HG03439 (cell line): Measurements from ENCODE around the gene CFAP299.

ENCODE experiments used
- ATAC-seq: cut with Tn5 transposase; IDR thresholded peaks from one replicate; pipeline ENCODE4 v1.9.1; 2021; ENCODE audit warnings: mild to moderate bottlenecking, moderate library complexity; ENCODE audit not compliant: unreplicated experiment

CFAP299 gene

DNA sequence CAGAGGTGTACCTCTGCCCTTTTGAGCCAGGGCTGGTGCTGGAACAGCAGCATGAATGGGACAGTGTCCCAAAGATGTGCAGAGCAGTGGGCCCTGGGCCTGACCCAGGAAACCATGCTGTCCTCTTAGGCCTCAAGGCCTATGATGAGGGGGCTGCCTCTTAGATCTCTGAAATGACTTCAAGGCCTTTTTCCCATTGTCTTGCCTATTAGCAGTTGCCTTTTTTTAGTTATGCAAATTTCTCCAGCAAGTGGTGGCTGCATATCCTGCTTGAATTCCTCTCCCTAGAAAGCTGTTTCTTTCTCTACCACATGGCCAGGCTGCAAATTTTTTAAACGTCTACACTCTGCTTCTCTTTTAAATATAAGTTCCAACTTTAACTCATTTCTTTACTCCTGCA lies 160.3 kb downstream of the CFAP299 start:
- ATAC-seq = no peak

DNA sequence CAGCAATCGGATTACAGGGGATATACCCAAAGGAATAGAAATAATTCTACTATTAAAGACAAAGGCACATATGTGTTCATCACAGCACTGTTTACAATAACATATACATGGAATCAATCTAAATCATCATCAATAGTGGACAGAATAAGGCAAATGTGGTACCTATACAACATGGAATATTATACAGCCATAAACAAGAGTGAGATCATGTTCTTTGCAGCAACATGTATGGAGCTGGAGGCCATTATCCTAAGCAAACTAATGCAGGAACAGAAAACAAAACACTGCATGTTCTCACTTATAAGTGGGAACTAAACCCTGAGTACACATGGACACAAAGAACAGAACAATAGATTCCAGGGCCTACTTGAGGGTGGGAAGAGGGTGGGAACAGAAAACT lies 163.2 kb downstream of the CFAP299 start:
- no peak for ATAC-seq

DNA sequence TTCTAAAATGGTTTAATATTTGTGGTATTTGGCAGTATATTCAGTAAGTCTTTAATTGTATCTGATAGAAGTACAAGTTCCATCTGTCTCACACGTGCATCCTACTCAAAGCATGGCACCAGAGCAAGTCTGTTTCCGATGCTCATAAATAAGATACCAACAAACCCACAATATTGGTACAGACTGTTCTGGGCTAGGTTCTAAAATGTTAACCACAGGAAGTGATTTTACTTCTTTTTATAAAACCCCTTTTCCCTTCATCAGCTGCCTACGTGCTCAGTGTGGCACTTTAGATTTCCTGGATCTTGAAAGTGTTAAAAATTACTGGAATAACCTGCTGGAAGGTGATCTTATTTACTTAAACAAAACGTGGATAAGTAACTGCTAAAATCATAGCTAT lies 165.1 kb downstream of the CFAP299 start:
- ATAC-seq = no peak

DNA sequence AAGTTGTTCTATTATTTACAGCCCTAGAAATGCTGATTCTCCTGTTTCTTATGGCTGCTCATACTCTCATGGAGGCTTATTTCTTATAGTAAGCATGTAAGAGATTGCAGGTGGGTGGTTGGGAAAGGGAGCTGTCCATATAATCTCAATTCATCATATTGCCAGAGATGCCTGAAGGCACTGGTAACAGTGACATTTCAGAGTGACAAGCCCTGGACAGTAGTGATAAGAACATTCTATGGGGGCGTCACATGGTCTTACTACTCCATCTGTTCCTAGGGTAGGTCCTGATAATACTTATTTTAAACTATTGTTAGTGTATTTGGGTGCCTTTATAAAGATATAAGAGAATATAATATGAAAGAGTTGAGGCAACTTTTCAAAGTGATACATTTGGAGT lies 171.5 kb downstream of the CFAP299 start:
- ATAC-seq = no peak

DNA sequence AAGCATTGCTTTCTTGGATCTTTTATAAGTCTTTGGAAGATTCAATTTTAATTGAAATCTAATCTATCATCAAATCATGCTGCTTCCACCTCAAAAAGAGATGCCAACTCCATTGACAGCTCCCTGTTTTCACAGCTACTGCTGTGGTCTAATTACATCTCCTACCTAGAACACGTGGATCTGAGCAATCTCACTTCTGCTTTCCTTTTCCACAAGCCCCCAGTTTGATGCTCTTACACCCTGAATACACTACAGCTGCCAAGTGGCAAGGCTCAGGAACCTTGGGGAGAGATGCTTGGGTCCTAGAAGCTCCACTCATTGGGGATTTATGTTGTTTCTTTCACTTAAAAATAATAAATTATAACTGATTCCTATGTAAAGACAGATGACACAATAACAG lies 172.0 kb downstream of the CFAP299 start:
- ATAC-seq = no peak

DNA sequence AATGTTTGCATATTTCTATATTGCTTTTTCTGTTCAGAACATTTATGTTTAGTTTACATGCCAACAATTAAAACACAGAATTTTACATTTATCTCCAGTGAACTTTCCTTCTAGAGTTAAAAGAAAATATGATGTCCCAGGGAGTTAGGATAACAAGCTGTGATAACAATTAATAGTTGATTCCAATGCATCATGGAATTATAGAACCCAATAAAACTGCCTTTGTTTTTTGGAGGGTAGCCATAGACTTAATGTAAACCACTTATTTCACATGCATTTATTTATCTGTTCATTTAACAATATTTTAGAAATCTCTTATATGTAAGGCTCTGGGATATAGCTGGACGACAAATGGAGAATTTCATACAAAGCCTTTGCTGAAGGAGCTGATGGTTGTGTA lies 180.0 kb downstream of the CFAP299 start:
- no peak for ATAC-seq

DNA sequence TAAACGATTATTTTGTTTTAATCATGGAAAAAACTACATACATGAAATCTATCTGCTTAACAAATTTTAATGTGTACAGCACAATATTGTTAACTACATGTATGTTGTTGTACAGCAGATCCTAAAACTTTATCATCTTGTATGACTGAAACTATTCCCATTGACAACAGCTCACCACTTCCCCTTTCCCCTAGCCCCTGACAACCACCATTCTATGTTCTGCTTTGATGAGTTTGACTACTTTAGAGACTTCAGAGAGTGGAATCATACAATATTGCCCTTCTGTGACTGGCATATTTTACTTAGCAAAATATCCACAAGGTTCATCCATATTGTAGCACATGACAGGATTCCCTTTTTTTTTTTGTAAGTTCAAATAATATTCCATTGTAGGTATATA lies 185.9 kb downstream of the CFAP299 start:
- ATAC-seq = no peak

DNA sequence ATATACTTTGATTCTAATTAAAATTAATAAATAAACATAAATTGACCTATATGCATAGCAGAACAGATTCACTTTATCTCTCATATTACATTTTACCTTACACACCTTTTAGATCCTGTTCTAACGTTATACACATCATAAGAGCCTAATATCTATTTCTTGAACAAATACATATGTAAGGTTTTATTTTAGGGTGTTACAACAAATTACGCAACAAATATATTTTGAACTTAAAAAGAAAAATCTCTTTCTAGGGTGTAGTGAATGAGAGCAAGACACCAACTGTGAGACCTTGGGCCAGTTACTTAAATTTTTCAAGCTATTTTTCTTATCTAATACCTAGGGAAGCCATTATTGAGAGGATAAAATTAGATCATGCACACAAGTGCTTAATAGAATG lies 191.2 kb downstream of the CFAP299 start:
- ATAC-seq = no peak

DNA sequence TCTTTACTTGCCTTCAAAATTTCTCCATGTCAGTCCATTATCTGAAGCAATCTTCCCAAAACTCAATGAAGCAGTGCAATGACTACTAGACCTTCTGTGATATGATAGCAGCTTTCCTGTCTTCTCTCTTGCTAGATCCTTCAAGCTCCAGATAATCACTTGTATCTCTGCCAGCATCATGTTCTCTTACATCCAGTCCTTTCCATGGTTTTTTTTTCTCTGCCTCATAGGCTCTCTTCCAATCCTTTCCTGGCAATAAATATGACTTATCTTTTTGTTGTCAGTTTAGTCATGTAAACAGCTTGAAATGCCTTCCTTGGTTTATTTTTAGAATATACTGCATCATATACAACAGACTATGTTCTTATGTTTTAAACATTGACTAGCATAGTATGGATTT lies 193.5 kb downstream of the CFAP299 start:
- ATAC-seq = no peak

DNA sequence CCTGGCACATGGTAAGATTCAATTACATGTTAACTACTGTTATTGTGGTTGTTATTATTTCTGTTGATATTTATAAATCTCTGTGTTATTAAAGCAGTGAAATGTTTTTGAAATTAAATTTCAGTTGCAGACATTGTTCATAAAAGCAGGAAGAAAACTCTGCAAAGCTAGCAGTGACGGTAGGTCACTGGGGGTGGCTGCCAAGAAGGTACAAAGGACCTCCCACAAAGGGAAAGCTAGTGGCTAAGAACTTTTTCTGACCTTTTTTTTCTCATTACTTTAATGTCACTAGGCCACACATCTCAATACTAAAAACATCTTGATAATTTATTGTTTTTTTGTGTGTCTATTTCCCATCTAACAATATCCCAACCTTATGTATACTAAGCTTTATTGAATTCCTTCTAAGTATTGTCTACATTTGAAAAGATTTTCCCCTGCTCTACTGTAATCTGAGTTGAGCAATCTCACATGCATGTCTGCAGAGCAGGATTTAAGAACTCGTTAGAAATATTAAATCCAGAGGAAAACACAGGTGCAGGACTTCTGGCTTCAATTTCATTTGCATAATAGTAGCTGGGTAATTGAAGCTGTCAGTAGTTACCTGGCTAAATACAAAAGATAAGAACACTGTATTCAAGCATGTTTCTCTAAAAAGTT lies 197.3 kb downstream of the CFAP299 start:
- no peak for ATAC-seq

DNA sequence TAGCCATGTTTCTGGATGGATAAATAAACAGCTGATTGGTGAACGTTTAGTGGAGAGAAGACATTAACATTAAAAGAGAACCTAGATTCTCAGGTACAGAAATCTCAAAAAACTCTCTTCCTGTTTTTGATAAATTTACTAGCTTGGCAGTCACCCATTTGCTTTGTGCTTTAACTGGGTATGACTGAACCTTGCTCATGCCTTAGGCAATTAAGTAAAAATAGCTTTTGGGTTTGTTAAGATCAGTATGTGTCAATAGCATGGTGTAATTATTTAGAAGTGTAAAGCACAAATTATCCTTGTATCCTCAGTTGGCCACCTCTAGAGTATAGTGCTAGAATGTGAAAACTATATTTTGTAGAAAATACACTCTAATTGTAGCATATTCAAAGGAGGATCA lies 200.0 kb downstream of the CFAP299 start:
- no peak for ATAC-seq

DNA sequence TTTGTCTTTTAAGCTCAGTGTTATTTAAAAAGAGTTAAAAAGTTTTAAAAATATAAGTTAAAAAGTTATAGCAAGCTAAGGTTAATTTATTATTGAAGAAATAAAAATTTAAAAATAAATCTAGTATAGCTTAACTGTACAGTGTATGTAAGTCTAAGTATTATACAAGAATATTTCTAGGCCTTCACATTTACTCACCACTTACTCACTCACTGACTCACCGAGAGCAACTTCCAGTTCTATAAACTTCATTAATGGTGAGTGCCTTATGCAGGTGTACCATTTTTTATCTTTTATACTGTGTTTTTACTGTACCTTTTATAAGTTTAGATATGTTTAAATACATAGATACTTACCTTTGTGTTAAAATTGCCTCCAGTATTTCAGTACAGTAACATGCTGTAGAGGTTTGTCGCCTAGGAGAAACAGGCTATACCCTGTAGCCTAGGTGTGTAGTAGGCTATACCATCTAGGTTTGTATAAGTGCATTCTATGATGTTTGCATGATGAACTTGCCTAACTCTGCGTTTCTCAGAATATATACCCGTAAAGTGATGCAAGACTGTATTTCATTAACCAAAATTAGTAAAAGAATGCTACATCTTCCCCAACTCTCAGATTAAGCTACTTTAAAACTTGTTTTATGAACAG lies 202.9 kb downstream of the CFAP299 start:
- ATAC-seq = no peak

DNA sequence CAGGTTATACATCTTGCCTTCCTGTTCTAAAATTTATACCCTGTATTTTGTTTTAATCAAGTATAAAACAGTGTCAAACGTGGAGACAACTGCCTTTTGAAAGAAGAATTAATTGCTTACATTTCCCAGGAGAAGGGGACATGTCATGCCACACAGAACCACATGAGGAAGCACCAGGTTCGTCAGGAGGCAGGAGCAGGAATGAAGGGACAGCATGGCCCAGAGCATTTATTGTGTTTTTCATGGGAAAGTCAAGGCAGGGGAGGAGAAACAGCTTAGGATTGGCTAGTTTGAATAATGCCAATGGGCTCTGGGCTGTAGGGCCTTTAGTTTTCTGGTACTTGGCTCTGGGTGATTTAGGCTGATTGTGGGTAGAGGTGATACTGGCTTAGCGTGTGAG lies 203.7 kb downstream of the CFAP299 start:
- no peak for ATAC-seq

DNA sequence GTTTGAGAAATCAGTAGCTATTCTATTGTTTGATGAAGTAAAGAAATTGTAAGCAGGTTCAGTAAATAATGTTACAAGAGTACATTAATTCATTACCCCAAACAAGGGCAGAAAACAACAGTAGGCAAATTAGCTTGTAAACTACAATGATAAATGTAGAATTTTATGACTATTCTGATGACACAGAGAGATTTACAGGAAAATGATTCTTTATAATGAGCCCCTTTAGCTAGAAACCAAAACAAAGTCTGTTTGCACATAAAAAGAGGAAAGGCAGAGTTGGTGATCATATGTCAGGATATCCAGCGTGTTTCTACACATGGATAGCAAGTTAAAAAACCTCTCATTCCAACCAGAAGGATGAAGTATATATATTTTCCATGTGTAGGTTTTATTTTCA lies 204.8 kb downstream of the CFAP299 start:
- no peak for ATAC-seq

DNA sequence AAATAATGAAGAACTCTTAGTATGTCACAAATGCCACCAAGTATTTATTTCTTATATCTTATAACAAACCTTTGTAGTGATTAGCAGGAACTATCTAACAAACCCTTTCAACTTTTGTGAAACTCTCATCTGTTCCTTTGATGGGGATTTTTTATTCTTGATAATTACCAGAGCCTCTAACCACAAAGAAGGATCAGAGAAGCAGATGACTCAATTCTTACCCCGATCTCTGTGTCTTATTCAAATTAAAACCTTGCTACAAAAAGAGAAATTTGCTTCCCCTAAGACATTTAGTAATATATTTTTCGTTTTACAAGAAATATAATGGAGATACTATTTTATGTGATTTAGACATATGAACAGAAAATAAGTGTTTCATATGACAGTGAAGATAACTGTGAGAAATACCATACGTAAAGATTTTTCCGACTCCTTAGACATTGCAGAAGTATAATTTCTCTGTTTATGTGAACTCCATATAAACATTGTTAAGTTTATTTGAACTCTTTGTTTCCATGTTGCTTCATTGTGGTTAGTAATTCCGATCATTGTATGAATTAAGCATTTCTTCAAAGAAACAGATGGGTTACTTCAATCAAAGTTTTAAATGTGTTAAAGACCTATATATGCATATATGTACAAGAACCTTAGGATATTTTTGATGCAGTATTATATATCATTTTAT lies 205.4 kb downstream of the CFAP299 start:
- ATAC-seq = peak; percentile 93

DNA sequence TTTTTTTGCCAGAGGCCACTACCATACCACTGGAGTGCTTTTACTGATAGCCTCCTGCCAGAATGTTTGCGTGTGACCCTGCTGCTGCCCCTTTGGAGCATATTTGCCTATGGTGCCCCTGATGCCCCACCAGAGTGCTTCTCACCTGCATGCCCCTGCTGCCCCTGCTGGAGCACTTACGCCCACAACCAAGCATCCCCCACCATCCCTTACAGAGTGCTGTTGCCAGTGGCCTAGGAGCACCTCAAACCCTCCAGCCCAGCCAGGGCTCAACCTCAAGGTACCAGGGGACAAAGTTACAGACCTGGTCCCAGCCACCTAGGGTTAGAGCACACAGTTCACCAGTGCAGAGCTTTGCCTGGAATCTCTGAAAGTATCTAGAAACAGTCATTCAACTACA lies 207.2 kb downstream of the CFAP299 start:
- no peak for ATAC-seq

DNA sequence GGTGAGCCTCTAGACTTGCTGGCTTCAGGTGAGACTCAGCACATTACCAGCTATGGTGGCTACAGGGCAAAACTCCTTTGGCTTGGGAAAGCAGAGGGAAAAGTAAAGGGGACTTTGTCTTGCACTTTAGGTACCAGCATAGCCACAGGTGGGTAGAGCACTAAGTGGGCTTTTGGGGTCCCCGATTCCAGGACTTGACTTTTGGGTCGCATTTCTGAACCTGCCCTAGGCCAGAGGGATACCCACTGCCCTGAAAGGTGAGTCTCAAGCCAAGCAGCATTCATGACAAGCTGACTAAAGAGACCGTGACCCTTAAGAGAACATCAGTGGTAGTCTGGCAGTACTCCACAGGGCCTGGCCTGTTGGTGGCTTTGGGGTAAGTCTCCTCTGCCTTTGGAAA lies 224.8 kb downstream of the CFAP299 start:
- ATAC-seq = no peak

DNA sequence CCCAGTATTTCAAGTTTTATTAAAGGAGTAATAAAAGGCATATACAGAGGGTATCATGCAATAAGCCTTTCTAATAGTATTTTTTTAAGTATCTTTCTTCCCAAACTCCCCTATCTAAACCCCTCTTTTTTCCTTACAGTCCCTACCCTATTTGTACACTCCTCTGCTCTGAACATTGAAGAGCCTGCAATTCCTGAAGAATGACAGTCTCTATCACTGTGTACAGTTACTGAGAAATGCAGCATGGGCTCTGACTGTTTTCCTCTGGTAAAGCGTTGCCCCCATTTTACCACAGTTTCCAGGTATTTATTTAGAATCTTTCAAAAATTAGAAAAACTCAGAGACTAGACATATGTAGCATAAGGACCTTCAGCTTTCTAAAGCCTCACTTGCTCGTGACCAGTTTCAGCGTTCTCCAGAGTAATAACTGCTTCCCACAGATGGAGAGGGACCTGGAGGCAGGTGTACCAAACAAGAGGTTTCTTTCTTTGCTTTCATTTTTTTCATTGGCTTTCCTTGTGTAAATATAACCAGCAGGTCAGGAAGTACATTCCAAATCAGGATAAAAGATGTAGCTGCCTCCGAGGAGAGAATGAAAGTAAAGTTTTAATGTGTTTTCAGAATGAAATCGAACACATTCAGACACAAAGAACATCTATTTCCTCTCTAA lies 230.8 kb downstream of the CFAP299 start:
- ATAC-seq = no peak

DNA sequence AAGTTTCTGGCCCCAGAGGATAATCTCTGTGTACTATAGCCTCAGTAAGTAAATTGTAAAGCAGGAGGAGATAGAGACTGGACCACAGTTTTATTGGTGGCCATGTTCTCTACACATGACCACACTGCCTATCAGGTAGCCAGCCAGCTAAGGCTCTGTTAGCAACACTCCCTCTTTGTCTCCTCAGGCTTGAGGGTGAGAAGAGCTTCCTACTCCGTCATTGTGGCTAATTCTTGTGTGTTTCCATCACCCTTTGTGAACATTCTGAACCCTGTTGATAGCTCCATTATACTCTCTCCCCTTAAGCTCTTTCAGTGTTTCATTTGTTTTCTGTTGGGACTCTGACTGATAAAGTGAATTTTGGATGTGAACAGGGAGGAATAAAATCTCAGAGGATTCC lies 233.4 kb downstream of the CFAP299 start:
- no peak for ATAC-seq

DNA sequence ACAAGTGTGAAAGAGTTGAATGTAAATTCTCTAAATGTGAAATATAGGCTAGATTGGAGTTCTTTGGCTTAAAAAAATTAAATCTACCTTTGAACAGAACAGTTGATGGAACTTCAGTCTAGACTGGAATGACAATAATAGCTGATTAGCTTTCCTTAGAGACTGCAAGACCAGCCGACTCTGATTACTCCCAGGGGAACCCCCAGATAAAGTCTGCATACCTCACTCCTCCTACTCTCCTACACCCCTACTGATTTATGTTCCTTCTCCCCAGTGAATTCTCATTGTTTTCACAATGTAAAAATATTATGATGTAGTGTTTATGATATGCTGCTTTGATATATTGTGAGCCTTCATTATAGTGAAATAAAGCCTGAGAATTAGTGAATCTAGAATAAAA lies 241.3 kb downstream of the CFAP299 start:
- no peak for ATAC-seq

DNA sequence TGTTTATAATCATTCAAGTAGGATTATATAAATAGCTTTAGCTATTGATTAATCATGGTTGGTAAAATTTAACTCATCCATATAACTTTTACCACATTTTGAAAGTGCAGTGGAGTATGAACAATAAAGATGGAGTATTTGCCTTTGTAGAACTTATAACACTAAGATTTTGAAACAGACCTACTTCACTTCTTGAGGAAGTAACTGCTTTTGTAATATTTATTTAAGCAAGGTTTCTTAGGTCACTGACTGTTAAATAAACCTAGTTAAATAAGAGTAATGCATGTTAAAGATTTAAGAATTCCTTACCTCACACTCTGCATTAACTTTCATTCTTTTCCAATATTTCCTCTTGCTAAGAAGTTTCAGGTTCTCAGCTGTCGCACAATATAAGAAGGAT lies 242.5 kb downstream of the CFAP299 start:
- no peak for ATAC-seq

DNA sequence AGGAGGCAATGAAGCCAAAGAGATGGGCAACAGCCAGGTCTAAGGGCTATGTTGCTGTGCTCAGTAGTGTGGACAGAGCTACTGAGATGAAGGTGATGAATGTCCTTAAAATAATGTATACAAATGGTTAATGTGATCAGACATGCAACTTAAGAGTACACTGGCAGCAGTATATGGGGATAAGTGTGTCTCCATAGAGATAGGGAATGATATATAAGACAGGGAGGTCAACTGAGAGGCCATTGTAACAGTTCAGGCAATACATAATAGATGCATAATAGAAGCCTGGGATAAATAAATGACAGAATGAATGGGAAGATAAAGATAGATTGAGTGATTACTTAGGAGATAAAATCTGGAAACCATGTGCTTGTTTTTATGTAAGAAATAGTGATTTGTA lies 250.0 kb downstream of the CFAP299 start:
- ATAC-seq = no peak
